ENCODE data around the gene PC.
"Not testable (repeated sequence)": the region's sequence is repeated elsewhere in the genome, so short reads cannot be mapped to it uniquely, and the experiment has no call there.

Gene PC

GRCh38 chr11:66967670-66968425 lies 9.7 kb upstream of the PC start:
- Histone ChIP-seq H3K4me3 (ENCODE audit: low read depth in 1 of 2, low read length in 2 of 2) (no peak overlapping the region), H3K36me3 (ENCODE audit: control insufficient read depth in 1 of 2, insufficient read depth in 2 of 2, low read length in 2 of 2) (no peaks in the 10 kb centered on the region), H3K4me1 (ENCODE audit: control insufficient read depth in 1 of 2, insufficient read depth in 2 of 2, low read length in 2 of 2) (no peaks in the 10 kb centered on the region), H3K27me3 (ENCODE audit: low read depth, low read length) (no peaks in the 10 kb centered on the region), H3K27ac (ENCODE audit: low read length) (no peak overlapping the region), H3K9me3 (ENCODE audit: control insufficient read depth in 1 of 2, low read length in 2 of 2) (no peaks in the 10 kb centered on the region)

GRCh38 chr11:66966351-66966750 lies 8.2 kb upstream of the PC start:
- Histone ChIP-seq H3K36me3 (ENCODE audit: control insufficient read depth in 1 of 2, insufficient read depth in 2 of 2, low read length in 2 of 2) (no peaks in the 10 kb centered on the region), H3K4me3 (ENCODE audit: low read depth in 1 of 2, low read length in 2 of 2) (no peak overlapping the region), H3K27ac (ENCODE audit: low read length) (no peak overlapping the region), H3K9me3 (ENCODE audit: control insufficient read depth in 1 of 2, low read length in 2 of 2) (no peaks in the 10 kb centered on the region), H3K4me1 (ENCODE audit: control insufficient read depth in 1 of 2, insufficient read depth in 2 of 2, low read length in 2 of 2) (no peaks in the 10 kb centered on the region), H3K27me3 (ENCODE audit: low read depth, low read length) (no peaks in the 10 kb centered on the region)

- no peaks in the 10 kb centered on the region for H3K36me3 ChIP-seq (ENCODE audit: control insufficient read depth in 1 of 2, insufficient read depth in 2 of 2, low read length in 2 of 2)
- H3K4me3 ChIP-seq (ENCODE audit: low read depth in 1 of 2, low read length in 2 of 2) = no peak overlapping the region
- no peaks in the 10 kb centered on the region for H3K4me1 ChIP-seq (ENCODE audit: control insufficient read depth in 1 of 2, insufficient read depth in 2 of 2, low read length in 2 of 2)
- H3K9me3 ChIP-seq (ENCODE audit: control insufficient read depth in 1 of 2, low read length in 2 of 2) = no peaks in the 10 kb centered on the region
- no peak overlapping the region for H3K27ac ChIP-seq (ENCODE audit: low read length)
- no peaks in the 10 kb centered on the region for H3K27me3 ChIP-seq (ENCODE audit: low read depth, low read length)
Measured at GRCh38 chr11:66964495-66964894, 6.3 kb upstream of the PC start.

- H3K27ac ChIP-seq (ENCODE audit: low read length) = no peak overlapping the region
- no peaks in the 10 kb centered on the region for H3K9me3 ChIP-seq (ENCODE audit: control insufficient read depth in 1 of 2, low read length in 2 of 2)
- H3K4me3 ChIP-seq (ENCODE audit: low read depth in 1 of 2, low read length in 2 of 2) = no peak overlapping the region
- peaks cover 5 to 8% of the 10 kb centered on the region in 2 donors for H3K4me1 ChIP-seq (ENCODE audit: control insufficient read depth in 1 of 2, insufficient read depth in 2 of 2, low read length in 2 of 2)
- no peaks in the 10 kb centered on the region for H3K27me3 ChIP-seq (ENCODE audit: low read depth, low read length)
- no peaks in the 10 kb centered on the region for H3K36me3 ChIP-seq (ENCODE audit: control insufficient read depth in 1 of 2, insufficient read depth in 2 of 2, low read length in 2 of 2)
Measured at GRCh38 chr11:66962801-66963200, 4.6 kb upstream of the PC start.

GRCh38 chr11:66962247-66962646 lies 4.1 kb upstream of the PC start:
- Histone ChIP-seq H3K4me1 (ENCODE audit: control insufficient read depth in 1 of 2, insufficient read depth in 2 of 2, low read length in 2 of 2) (peaks cover 5 to 14% of the 10 kb centered on the region in 2 donors), H3K9me3 (ENCODE audit: control insufficient read depth in 1 of 2, low read length in 2 of 2) (no peaks in the 10 kb centered on the region), H3K4me3 (ENCODE audit: low read depth in 1 of 2, low read length in 2 of 2) (no peak overlapping the region), H3K27me3 (ENCODE audit: low read depth, low read length) (no peaks in the 10 kb centered on the region), H3K27ac (ENCODE audit: low read length) (no peak overlapping the region), H3K36me3 (ENCODE audit: control insufficient read depth in 1 of 2, insufficient read depth in 2 of 2, low read length in 2 of 2) (no peaks in the 10 kb centered on the region)

- H3K36me3 ChIP-seq (ENCODE audit: control insufficient read depth in 1 of 2, insufficient read depth in 2 of 2, low read length in 2 of 2); H3K9me3 ChIP-seq (ENCODE audit: control insufficient read depth in 1 of 2, low read length in 2 of 2); H3K27me3 ChIP-seq (ENCODE audit: low read depth, low read length); H3K4me3 ChIP-seq (ENCODE audit: low read depth in 1 of 2, low read length in 2 of 2); H3K27ac ChIP-seq (ENCODE audit: low read length): not testable (repeated sequence)
- peaks cover 5 to 18% of the 10 kb centered on the region in 2 donors for H3K4me1 ChIP-seq (ENCODE audit: control insufficient read depth in 1 of 2, insufficient read depth in 2 of 2, low read length in 2 of 2)
Measured at GRCh38 chr11:66961691-66962213, 3.6 kb upstream of the PC start.

- Histone ChIP-seq H3K9me3 (ENCODE audit: control insufficient read depth in 1 of 2, low read length in 2 of 2) (no peaks in the 10 kb centered on the region), H3K4me1 (ENCODE audit: control insufficient read depth in 1 of 2, insufficient read depth in 2 of 2, low read length in 2 of 2) (peaks cover 5 to 20% of the 10 kb centered on the region in 2 donors), H3K27ac (ENCODE audit: low read length) (peak overlapping the region; percentile 56), H3K36me3 (ENCODE audit: control insufficient read depth in 1 of 2, insufficient read depth in 2 of 2, low read length in 2 of 2) (no peaks in the 10 kb centered on the region), H3K27me3 (ENCODE audit: low read depth, low read length) (no peaks in the 10 kb centered on the region), H3K4me3 (ENCODE audit: low read depth in 1 of 2, low read length in 2 of 2) (peak overlapping the region; percentile 62 to 73)
Measured at GRCh38 chr11:66958956-66959274, 732 bp upstream of the PC start.

- no peak overlapping the region for H3K27ac ChIP-seq (ENCODE audit: low read length)
Measured at GRCh38 chr11:66957971-66958231, 282 bp downstream of the PC start.

GRCh38 chr11:66956689-66957290 lies 1.4 kb downstream of the PC start:
- no peaks in the 10 kb centered on the region for H3K27me3 ChIP-seq (ENCODE audit: low read depth, low read length)
- H3K9me3 ChIP-seq (ENCODE audit: control insufficient read depth in 1 of 2, low read length in 2 of 2) = no peaks in the 10 kb centered on the region
- H3K4me1 ChIP-seq (ENCODE audit: control insufficient read depth in 1 of 2, insufficient read depth in 2 of 2, low read length in 2 of 2) = peaks cover 5 to 20% of the 10 kb centered on the region in 2 donors
- H3K36me3 ChIP-seq (ENCODE audit: control insufficient read depth in 1 of 2, insufficient read depth in 2 of 2, low read length in 2 of 2) = no peaks in the 10 kb centered on the region
- no peak overlapping the region for H3K4me3 ChIP-seq (ENCODE audit: low read depth in 1 of 2, low read length in 2 of 2)
- H3K27ac ChIP-seq (ENCODE audit: low read length) = no peak overlapping the region

More at GRCh38 chr11:66957971-66958231, 282 bp downstream of the PC start:
- Histone ChIP-seq H3K9me3 (ENCODE audit: control insufficient read depth in 1 of 2, low read length in 2 of 2) (no peaks in the 10 kb centered on the region), H3K27me3 (ENCODE audit: low read depth, low read length) (no peaks in the 10 kb centered on the region), H3K36me3 (ENCODE audit: control insufficient read depth in 1 of 2, insufficient read depth in 2 of 2, low read length in 2 of 2) (no peaks in the 10 kb centered on the region), H3K4me3 (ENCODE audit: low read depth in 1 of 2, low read length in 2 of 2) (peak overlapping the region; percentile 62 to 73), H3K4me1 (ENCODE audit: control insufficient read depth in 1 of 2, insufficient read depth in 2 of 2, low read length in 2 of 2) (peaks cover 5 to 20% of the 10 kb centered on the region in 2 donors)

GRCh38 chr11:66953081-66953833 lies 4.9 kb downstream of the PC start:
- H3K36me3 ChIP-seq (ENCODE audit: control insufficient read depth in 1 of 2, insufficient read depth in 2 of 2, low read length in 2 of 2) = no peaks in the 10 kb centered on the region
- no peaks in the 10 kb centered on the region for H3K27me3 ChIP-seq (ENCODE audit: low read depth, low read length)
- no peak overlapping the region for H3K27ac ChIP-seq (ENCODE audit: low read length)
- no peaks in the 10 kb centered on the region for H3K9me3 ChIP-seq (ENCODE audit: control insufficient read depth in 1 of 2, low read length in 2 of 2)
- H3K4me3 ChIP-seq (ENCODE audit: low read depth in 1 of 2, low read length in 2 of 2) = no peak overlapping the region
- peaks cover 0 to 12% of the 10 kb centered on the region in 2 donors for H3K4me1 ChIP-seq (ENCODE audit: control insufficient read depth in 1 of 2, insufficient read depth in 2 of 2, low read length in 2 of 2)

GRCh38 chr11:66951927-66952337 lies 6.3 kb downstream of the PC start:
- H3K36me3 ChIP-seq (ENCODE audit: control insufficient read depth in 1 of 2, insufficient read depth in 2 of 2, low read length in 2 of 2) = no peaks in the 10 kb centered on the region
- peaks cover 0 to 4% of the 10 kb centered on the region in 2 donors for H3K4me1 ChIP-seq (ENCODE audit: control insufficient read depth in 1 of 2, insufficient read depth in 2 of 2, low read length in 2 of 2)
- H3K27ac ChIP-seq (ENCODE audit: low read length) = no peak overlapping the region

More at GRCh38 chr11:66951927-66952337, 6.3 kb downstream of the PC start:
- no peak overlapping the region for H3K4me3 ChIP-seq (ENCODE audit: low read depth in 1 of 2, low read length in 2 of 2)
- H3K27me3 ChIP-seq (ENCODE audit: low read depth, low read length) = no peaks in the 10 kb centered on the region
- H3K9me3 ChIP-seq (ENCODE audit: control insufficient read depth in 1 of 2, low read length in 2 of 2) = no peaks in the 10 kb centered on the region

Measured in muscle layer of duodenum (tissue), 2 donors.